Neuronal stem cell (in vitro differentiated cells): ENCODE data around the gene SLC6A3.

Experiments
- DNase-seq: peaks from one replicate; pipeline ENCODE4 v3.0.0-alpha.2; 2013; ENCODE audit warnings: low spot score
- H2AFZ ChIP-seq: one replicate; pipeline ENCODE4 v1.6.1; 2013; ENCODE audit warnings: mild to moderate bottlenecking, low read length, inconsistent platforms
- H2AK5ac ChIP-seq: 2 replicates; pipeline ENCODE4 v1.6.1; 2013; ENCODE audit warnings: low read depth, mild to moderate bottlenecking, inconsistent platforms, low read length, moderate library complexity, mixed read lengths
- H2BK120ac ChIP-seq: 2 replicates; pipeline ENCODE4 v1.6.1; 2013; ENCODE audit warnings: low read depth, mild to moderate bottlenecking, inconsistent platforms, low read length, moderate library complexity, mixed read lengths
- H2BK12ac ChIP-seq: one replicate; pipeline ENCODE4 v1.6.1; 2013; ENCODE audit warnings: low read length, inconsistent platforms
- H2BK15ac ChIP-seq: 2 replicates; pipeline ENCODE4 v1.6.1; 2013; ENCODE audit warnings: mild to moderate bottlenecking, low read length, inconsistent platforms, mixed read lengths
- H2BK5ac ChIP-seq: one replicate; pipeline ENCODE4 v1.6.1; 2013; ENCODE audit warnings: inconsistent platforms, mild to moderate bottlenecking, low read length, moderate library complexity
- H3K14ac ChIP-seq: one replicate; pipeline ENCODE4 v1.6.1; 2013; ENCODE audit warnings: low read length, inconsistent platforms
- H3K18ac ChIP-seq: 2 replicates; pipeline ENCODE4 v1.6.1; 2013; ENCODE audit warnings: low read length, inconsistent platforms
- H3K23ac ChIP-seq: 2 replicates; pipeline ENCODE4 v1.6.1; 2013; ENCODE audit warnings: low read depth, mild to moderate bottlenecking, mixed read lengths, low read length, inconsistent platforms; ENCODE audit not compliant: poor library complexity
- H3K27ac ChIP-seq: replicated peaks from 3 replicates; pipeline ENCODE4 v1.5.1; 2013; ENCODE audit warnings: low read length, inconsistent platforms
- H3K27me3 ChIP-seq, 3 experiments: 2 replicates each; pipeline ENCODE4 v1.6.1; 2013; ENCODE audit warnings: low read length in 3 of 3, mild to moderate bottlenecking in 2 of 3, inconsistent platforms in 1 of 3, low read depth in 1 of 3, mixed read lengths in 1 of 3, moderate library complexity in 1 of 3; ENCODE audit not compliant: control insufficient read depth in 3 of 3, insufficient read depth in 3 of 3
- H3K36me3 ChIP-seq, 2 donors: replicated peaks in 1 of 2; 2 replicates each; pipeline ENCODE4 v1.6.1; 2013; ENCODE audit warnings: low read length in 2 of 2; ENCODE audit not compliant: control insufficient read depth in 2 of 2, insufficient read depth in 2 of 2
- H3K4ac ChIP-seq: 2 replicates; pipeline ENCODE4 v1.6.1; 2013; ENCODE audit warnings: inconsistent platforms, mild to moderate bottlenecking, low read length, moderate library complexity
- H3K4me1 ChIP-seq, 2 donors: 1 replicate in 1 of 2; 2 replicates in 1 of 2; pipeline ENCODE4 v1.6.1; 2013; ENCODE audit warnings: low read length in 2 of 2, low read depth in 1 of 2; ENCODE audit not compliant: control insufficient read depth in 2 of 2, insufficient read depth in 1 of 2
- H3K4me2 ChIP-seq: one replicate; pipeline ENCODE4 v1.6.1; 2013; ENCODE audit warnings: mild to moderate bottlenecking, low read length, inconsistent platforms; ENCODE audit not compliant: insufficient read depth, poor library complexity, severe bottlenecking
- H3K4me3 ChIP-seq, 2 donors: 2 replicates each; pipeline ENCODE4 v1.5.1; 2013; ENCODE audit warnings: low read length in 2 of 2, mild to moderate bottlenecking in 2 of 2, inconsistent platforms in 1 of 2, moderate library complexity in 1 of 2
- H3K79me1 ChIP-seq: one replicate; pipeline ENCODE4 v1.6.1; 2013; ENCODE audit warnings: low read depth, mild to moderate bottlenecking, inconsistent platforms, low read length, moderate library complexity
- H3K9ac ChIP-seq: one replicate; pipeline ENCODE4 v1.6.1; 2013; ENCODE audit warnings: mild to moderate bottlenecking, low read depth, low read length, inconsistent platforms; ENCODE audit not compliant: poor library complexity
- H3K9me3 ChIP-seq, 2 donors: replicated peaks in 1 of 2; 2 replicates each; pipeline versions ENCODE3 to v1.6.1; 2013; ENCODE audit warnings: low read length in 2 of 2, mild to moderate bottlenecking in 2 of 2, inconsistent platforms in 1 of 2, low read depth in 1 of 2, mixed read lengths in 1 of 2, moderate library complexity in 1 of 2; ENCODE audit not compliant: control insufficient read depth in 2 of 2, insufficient read depth in 1 of 2
- H4K8ac ChIP-seq: one replicate; pipeline ENCODE4 v1.6.1; 2013; ENCODE audit warnings: low read depth, mild to moderate bottlenecking, inconsistent platforms, low read length, moderate library complexity
- H4K91ac ChIP-seq: one replicate; pipeline ENCODE4 v1.6.1; 2013; ENCODE audit warnings: low read length, low read depth, mild to moderate bottlenecking, inconsistent platforms; ENCODE audit not compliant: poor library complexity
- WGBS, 2 donors: extraction: QIAGEN DNeasy Blood & Tissue Kit; methylation state at CpG; one replicate each; pipeline ENCODE4 v1.1.7; 2013; ENCODE audit warnings: missing lambda C conversion rate in 2 of 2, mixed read lengths in 1 of 2; ENCODE audit not compliant: insufficient read length in 2 of 2, insufficient replicate concordance in 1 of 2; ENCODE audit errors: extremely low coverage in 2 of 2; 5-methylcytosine and 5-hydroxymethylcytosine counted together

SLC6A3 gene

GRCh38 chr5:1490376-1490775 is 45.1 kb upstream of the SLC6A3 start:
- Histone ChIP-seq H3K18ac (no peak overlapping the region), H3K4me1 (no peaks in the 10 kb centered on the region), H2BK120ac (no peak overlapping the region), H3K79me1 (peaks cover 6% of the 10 kb centered on the region), H3K14ac (no peak overlapping the region), H3K9ac (no peak overlapping the region), H2AFZ (no peak overlapping the region), H4K8ac (no peak overlapping the region), H3K27me3 (no peaks in the 10 kb centered on the region), H3K4me2 (no peak overlapping the region), H4K91ac (no peak overlapping the region), H2BK15ac (no peak overlapping the region), H2BK5ac (no peak overlapping the region), H3K9me3 (no peaks in the 10 kb centered on the region), H3K36me3 (peaks cover 49 to 99% of the 10 kb centered on the region in 2 donors), H3K4ac (no peak overlapping the region), H2AK5ac (no peak overlapping the region), H3K23ac (no peak overlapping the region), H3K27ac (no peak overlapping the region), H2BK12ac (no peak overlapping the region), H3K4me3 (no peak overlapping the region)
- no CpG with 5 or more reads among the region's 12 CpGs for WGBS, 2 donors
- no peak for DNase-seq

GRCh38 chr5:1489754-1490153 is 44.5 kb upstream of the SLC6A3 start:
- no peak overlapping the region for H2AK5ac ChIP-seq
- H3K23ac ChIP-seq: peak overlapping the region; percentile 62
- no peak overlapping the region for H3K18ac ChIP-seq
- no peak overlapping the region for H3K14ac ChIP-seq
- H3K4me1 ChIP-seq: no peaks in the 10 kb centered on the region
- H3K9ac ChIP-seq: no peak overlapping the region
- H3K4me3 ChIP-seq: no peak overlapping the region
- H2AFZ ChIP-seq: no peak overlapping the region
- no peak for DNase-seq
- H4K8ac ChIP-seq: no peak overlapping the region
- no peak overlapping the region for H2BK120ac ChIP-seq
- H4K91ac ChIP-seq: no peak overlapping the region
- no peak overlapping the region for H2BK15ac ChIP-seq
- no CpG with 5 or more reads among the region's 18 CpGs for WGBS, 2 donors
- H2BK12ac ChIP-seq: no peak overlapping the region
- no peaks in the 10 kb centered on the region for H3K9me3 ChIP-seq
- no peak overlapping the region for H3K4me2 ChIP-seq
- no peak overlapping the region for H3K27ac ChIP-seq
- no peak overlapping the region for H2BK5ac ChIP-seq
- H3K4ac ChIP-seq: no peak overlapping the region
- peaks cover 50 to 94% of the 10 kb centered on the region in 2 donors for H3K36me3 ChIP-seq
- H3K79me1 ChIP-seq: peaks cover 5% of the 10 kb centered on the region
- no peaks in the 10 kb centered on the region for H3K27me3 ChIP-seq

- Histone ChIP-seq H3K4me3 (no peak overlapping the region), H2BK15ac (no peak overlapping the region), H4K8ac (no peak overlapping the region), H2AFZ (no peak overlapping the region), H2AK5ac (no peak overlapping the region), H3K9ac (no peak overlapping the region), H3K23ac (no peak overlapping the region), H3K4me2 (no peak overlapping the region), H2BK120ac (no peak overlapping the region), H3K18ac (no peak overlapping the region), H3K36me3 (peaks cover 45 to 92% of the 10 kb centered on the region in 2 donors), H4K91ac (no peak overlapping the region), H3K4ac (no peak overlapping the region), H3K79me1 (no peaks in the 10 kb centered on the region), H3K27me3 (no peaks in the 10 kb centered on the region), H3K9me3 (no peaks in the 10 kb centered on the region), H2BK5ac (no peak overlapping the region), H2BK12ac (no peak overlapping the region), H3K4me1 (no peaks in the 10 kb centered on the region), H3K14ac (no peak overlapping the region), H3K27ac (no peak overlapping the region)
- DNase-seq: no peak
- WGBS, 2 donors: no CpG with 5 or more reads among the region's 14 CpGs
Observed at GRCh38 chr5:1488882-1489680, 43.8 kb upstream of the SLC6A3 start.

GRCh38 chr5:1487079-1487764 is 42.0 kb upstream of the SLC6A3 start:
- H3K4me1 ChIP-seq: no peaks in the 10 kb centered on the region
- no peaks in the 10 kb centered on the region for H3K9me3 ChIP-seq
- no peak for DNase-seq
- no peak overlapping the region for H4K8ac ChIP-seq
- no peaks in the 10 kb centered on the region for H3K27me3 ChIP-seq
- no peak overlapping the region for H4K91ac ChIP-seq
- peaks cover 39 to 82% of the 10 kb centered on the region in 2 donors for H3K36me3 ChIP-seq
- no peak overlapping the region for H2AFZ ChIP-seq
- H3K27ac ChIP-seq: no peak overlapping the region
- no peak overlapping the region for H3K14ac ChIP-seq
- no peak overlapping the region for H3K4me3 ChIP-seq
- no peak overlapping the region for H3K4me2 ChIP-seq
- no peak overlapping the region for H2BK120ac ChIP-seq
- H2BK15ac ChIP-seq: no peak overlapping the region
- H3K79me1 ChIP-seq: no peaks in the 10 kb centered on the region
- no peak overlapping the region for H2BK5ac ChIP-seq
- no peak overlapping the region for H2AK5ac ChIP-seq
- no peak overlapping the region for H3K9ac ChIP-seq
- no peak overlapping the region for H3K18ac ChIP-seq
- no peak overlapping the region for H2BK12ac ChIP-seq
- H3K23ac ChIP-seq: peak overlapping the region; percentile 68
- no peak overlapping the region for H3K4ac ChIP-seq
- WGBS, 2 donors: no CpG with 5 or more reads among the region's 27 CpGs
